Left renal pelvis (tissue), 4 donors: Measurements from ENCODE around the gene TMEM125. TPM values are rescaled to one million over a fixed set of nuclear protein-coding genes. Genes with fewer than 3 reads are reported as not detected.
A peak's percentile ranks its signal among the peaks of the same experiment; 100 is the strongest.

Experiments
- DNase-seq, 4 donors: peaks; one replicate each; pipeline ENCODE4 v3.0.0-alpha.2; 2013; ENCODE audit warnings: low read depth in 4 of 4, low spot score in 3 of 4
- polyA plus RNA-seq, 4 donors: library from polyadenylated mRNA; unstranded; fragments of 120-200 nt; gene quantifications; one replicate each; pipeline ENCODE4 v1.2.1, GENCODE V29; 2013; ENCODE audit not compliant: insufficient read length in 4 of 4

The TMEM125 gene
- polyA plus RNA-seq: 10 to 100 TPM in 3 of 4 donors, under 1 TPM in 1; 0.66 to 19.1 (median 13.1) TPM

DNA sequence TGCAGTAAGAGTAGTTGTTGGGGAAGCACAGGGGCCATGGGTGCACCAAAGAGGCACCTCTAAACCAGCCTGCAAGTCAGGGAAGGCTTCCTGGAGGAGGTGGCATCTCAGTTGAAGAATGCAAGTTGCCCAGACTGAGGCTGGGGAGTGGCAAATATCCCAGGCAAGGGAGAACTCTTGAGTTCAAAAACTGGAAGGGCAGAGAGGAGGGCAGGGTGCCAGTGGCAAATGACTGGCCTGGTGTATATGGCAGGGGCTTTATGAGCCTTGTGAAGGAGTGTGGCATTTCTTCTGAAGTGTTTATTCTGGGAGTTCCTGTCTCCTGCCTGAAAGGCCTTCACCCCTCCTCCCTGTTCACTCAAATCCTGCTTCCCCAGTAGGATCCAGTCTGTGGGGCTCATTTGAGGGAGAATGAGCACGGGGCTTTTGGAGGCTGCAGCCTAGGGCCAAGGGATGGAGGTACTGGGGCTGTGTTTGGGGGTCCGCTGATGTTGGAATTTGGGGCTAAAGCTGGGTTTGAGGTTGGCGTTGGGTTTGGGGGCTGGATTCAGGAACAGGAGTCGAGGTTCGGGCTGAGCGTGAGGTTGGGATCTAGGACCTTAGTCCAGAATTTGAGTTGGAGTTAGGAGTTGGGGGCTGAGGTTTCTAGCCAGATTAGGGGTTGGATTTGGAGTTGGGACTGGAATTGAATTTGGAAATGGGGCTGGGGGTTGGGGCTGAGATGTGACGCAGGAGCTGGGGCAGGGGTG, at the start of gene TMEM125:
Gene TMEM125 (plus strand): TSS at position 357 of the 749 bp plus-strand sequence. CDS start 2,740 bp downstream, outside the sequence.
- DNase-seq: no peak

DNA sequence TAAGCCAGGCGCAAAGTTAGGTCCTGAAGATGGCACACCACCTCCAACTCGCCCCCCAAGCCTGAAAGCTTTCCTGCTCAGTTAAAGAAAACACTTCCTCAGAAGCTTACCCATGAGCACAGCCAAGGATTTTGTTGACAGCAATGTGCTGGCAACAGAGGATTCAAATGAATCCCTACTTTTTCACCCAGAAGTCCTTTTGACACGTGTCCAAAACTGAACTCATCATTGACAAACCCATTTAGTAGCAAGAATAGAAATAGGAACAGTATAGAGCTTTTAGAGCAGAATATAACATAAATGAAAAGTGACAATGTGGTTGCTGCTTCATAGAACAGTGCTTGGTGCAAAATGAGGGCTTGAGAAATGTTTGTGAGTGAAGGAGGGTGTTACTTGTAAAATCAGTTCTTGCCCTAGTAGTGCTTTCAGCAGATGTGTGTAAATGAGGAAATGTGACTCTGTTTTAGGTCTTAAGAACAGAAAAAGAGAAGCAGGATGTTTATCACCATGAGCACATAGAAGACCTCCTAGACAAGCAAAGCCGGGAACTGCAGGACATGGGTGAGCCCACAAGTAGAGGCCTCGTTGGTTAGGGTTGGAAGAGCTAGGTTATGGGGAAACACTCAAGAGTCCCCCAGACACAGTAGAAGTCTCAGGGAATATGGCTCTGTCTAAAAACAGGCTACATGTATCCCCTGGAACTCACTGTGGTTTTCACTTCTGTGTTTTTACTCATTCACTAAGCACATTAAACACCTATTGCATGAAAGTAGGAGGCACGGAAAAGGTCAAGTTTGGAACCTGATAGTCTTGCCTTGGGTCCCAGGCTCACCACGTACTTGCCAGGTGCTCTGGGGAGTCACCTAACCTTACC, 48.6 kb upstream of the TMEM125 start:
- DNase-seq: no peak

DNA sequence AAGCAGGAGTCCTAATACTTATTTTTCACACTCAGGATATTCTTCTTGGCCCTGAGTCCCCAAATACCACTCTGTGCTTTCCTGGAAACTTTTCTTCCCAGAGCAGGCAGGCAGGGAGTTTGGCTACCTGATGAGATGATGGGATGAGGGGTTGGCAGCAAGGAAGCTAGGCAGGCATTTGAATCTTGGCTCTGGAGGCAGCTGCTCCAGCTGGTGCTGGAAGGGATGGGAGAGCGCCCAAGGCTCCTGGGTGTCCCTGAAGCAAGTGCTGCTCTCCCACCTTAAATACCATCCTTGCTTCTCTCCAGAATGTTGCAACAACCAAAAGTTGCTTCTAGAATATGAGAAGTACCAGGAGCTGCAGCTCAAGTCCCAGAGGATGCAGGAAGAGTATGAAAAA, 48.0 kb upstream of the TMEM125 start:
- DNase-seq: no peak

DNA sequence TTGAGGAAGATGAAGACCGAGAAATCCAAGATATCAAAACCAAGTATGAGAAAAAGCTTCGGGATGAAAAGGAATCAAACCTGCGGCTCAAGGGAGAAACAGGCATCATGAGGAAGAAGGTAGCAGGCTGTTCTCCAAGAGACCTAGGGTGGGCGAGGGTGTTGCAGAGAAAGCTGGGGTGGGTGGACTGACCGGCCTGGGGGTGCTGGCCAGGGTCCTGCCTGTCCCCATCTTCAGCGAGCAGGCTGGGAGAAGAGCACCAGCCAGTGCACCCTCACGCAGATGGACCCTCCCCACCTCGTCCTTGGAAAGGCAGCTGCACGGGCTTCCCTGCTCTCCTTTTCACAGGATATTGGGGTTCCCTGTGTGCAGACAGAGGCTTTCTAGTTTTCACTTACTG, 46.9 kb upstream of the TMEM125 start:
- no peak for DNase-seq

DNA sequence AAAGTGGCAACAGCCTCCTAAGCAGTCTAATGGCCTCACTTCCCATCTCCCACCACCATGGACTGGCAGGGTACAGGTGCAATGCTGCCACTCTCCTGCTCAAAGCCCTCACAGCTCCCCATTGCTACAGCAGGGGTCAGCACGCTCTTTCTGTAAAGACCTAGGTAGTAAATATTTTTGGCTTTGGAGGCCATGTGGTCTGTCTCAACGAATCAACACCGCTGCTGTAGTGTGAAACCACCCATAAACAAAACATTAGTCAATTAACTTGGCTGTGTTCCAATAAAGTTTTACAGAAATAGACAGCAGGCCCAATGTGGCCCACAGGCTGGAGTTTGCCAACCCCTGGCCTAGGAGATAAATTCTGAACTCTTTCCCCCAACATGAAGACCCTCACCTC, 44.6 kb upstream of the TMEM125 start:
- no peak for DNase-seq

DNA sequence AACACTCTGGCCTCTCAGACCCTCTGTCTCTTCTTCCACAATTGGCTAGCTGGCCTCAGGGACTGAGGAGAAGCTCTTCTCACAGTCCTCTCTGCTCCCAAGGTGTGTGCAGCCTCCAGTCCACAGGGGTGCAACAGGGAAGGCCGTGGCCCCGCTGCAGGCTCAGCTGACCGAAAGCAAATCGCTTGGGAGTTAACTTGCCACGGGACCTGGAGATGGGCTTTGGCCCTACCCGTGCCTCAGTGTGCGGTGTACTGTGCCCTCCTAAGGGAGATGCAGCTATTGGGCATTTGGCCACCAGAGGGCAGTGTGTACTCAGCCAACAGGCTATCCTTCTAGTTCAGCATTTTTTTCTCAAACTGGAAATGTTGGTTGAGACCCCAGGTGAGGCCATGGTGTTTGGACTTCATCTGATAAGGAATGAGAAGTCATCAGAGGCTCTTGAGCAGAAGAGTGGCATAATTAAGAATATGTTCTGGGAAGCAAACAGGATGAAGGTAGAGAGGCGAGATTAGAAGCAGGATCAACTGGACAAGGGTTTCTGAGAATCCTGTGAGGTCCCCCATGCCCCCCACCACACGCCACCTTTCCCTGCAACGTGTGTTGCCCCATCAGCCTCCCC, 42.5 kb upstream of the TMEM125 start:
- peak; percentile 58 to 66 (median 62) for DNase-seq

DNA sequence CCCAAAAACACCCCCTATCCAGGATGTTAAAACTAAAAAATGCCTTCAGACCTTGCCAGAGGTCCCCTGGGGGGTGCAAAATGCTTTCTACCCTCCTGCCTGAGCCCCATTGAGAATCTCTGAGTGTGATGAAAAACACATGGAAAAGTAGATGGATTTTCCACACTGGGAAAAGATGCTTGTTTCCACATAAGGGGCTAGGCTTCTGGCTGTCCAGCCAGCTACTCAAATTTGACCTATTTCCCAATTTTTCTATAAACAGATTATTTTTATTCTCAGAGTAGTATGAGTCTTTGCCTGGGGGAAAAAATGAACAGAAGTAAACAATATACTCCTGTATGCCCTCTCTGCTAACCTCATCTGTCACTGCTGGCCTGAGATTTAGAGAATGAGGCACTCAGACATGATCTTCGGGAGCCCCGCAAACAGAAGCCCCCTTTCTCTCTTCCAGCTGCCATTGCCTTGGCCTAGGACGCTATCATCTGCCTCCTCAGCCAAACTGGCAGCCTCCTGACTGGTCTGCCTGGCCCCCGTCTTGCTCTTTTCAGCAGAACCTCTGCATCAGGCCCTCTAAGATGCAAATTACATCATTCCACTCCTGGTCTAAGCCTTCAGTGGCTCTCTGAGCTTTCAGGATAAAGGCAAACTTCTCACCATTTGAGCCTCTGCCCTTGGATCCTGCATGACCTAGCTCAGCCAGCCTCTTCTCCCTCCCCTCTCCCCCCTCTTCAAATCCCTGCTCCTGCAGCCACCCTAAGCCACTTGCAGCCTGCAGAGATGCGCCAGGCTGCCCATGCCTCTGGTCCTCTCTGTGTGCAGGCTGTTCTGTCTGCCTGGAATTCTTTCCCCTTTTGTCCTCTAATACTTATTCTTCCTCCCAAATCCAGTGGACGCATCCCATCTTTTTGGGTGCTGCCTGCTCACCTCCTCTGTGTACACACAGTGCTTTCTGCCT, 39.7 kb upstream of the TMEM125 start:
- DNase-seq: no peak

DNA sequence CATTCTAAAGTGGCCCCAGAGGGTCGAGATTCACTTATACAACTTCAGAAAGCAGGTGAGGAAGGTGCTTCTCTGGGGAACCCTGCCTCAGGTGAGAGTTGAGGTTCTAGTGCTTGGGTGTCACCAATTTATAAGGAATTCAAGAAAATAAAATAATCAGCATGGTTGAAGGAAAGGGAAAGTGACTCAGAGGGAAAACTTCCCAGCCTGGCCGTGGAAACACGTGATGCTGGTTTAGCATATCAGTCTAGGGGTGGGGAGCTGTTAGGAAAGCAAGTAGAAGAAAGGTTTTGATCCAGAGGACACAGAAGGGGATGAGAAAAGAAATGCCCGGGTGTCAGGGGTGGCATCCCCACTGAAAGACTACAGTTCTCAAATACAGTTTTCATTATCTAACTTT, 37.7 kb upstream of the TMEM125 start:
- no peak for DNase-seq

DNA sequence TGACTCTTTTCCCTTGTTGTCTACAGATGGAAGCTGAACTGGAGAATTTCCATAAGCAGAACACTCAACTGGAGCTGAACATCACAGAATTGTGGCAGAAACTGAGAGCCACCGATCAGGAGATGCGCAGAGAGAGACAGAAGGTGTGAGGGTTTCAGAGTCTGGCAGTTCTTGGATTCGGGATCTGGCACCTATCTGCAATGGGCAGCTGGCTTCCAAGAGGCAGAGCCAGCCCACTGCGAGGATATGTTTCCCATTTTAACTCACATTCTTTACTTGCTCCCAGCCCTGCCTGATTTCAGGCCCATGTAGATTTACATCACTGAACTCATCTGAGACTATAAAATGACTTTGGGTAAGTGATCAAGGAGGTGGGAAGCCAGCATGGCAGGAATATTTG, 37.3 kb upstream of the TMEM125 start:
- DNase-seq: no peak

DNA sequence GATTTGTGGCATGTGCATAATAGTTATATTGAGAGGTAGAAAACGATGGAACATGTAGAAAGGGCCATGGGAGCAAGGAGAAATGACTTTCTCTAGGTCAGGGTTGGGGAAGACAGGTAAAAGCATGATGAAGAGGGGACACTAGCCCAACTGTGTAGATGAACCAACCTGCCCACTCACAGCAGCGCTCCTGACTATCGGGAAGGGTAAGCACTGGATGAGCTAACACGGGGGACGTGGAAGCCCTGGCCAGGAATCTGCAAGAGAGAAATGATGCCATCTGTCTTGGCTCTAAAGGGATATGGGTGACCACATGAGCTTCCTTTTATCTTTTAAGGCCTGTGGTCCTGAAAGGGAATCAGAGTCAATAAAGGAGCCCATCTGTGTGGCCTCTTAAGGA, 36.2 kb upstream of the TMEM125 start:
- no peak for DNase-seq

DNA sequence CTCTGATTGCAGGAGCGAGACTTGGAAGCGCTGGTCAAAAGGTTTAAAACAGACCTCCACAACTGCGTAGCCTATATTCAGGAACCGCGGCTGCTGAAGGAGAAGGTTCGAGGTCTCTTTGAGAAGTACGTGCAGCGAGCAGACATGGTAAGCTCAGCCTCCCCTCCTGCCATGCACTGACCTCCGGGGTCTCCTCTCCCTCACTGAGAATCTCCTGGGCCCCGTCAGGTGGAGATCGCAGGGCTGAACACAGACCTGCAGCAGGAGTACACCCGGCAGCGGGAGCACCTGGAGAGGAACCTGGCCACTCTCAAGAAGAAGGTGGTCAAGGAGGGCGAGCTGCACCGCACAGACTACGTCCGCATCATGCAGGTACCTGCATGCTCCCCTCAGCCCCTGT, 35.5 kb upstream of the TMEM125 start:
- no peak for DNase-seq

DNA sequence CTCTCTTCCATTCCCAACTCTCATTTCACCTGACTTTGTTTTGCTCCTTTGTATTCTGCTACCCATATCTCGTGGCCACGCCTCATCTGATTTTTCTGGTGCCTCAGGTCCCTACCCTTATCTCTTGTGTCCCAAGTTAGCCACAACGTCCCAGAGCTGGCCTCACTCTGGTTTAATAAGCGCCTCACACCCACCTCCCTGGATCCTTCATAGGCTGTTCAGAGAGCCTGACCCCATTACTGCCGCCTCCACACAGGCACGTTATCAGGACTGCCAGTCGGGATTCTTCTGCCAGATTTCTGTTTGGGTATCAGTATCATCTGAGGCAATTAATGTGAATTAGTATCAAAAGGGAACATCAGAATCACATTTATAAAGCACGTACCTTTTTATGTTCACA, 34.7 kb upstream of the TMEM125 start:
- DNase-seq: no peak

DNA sequence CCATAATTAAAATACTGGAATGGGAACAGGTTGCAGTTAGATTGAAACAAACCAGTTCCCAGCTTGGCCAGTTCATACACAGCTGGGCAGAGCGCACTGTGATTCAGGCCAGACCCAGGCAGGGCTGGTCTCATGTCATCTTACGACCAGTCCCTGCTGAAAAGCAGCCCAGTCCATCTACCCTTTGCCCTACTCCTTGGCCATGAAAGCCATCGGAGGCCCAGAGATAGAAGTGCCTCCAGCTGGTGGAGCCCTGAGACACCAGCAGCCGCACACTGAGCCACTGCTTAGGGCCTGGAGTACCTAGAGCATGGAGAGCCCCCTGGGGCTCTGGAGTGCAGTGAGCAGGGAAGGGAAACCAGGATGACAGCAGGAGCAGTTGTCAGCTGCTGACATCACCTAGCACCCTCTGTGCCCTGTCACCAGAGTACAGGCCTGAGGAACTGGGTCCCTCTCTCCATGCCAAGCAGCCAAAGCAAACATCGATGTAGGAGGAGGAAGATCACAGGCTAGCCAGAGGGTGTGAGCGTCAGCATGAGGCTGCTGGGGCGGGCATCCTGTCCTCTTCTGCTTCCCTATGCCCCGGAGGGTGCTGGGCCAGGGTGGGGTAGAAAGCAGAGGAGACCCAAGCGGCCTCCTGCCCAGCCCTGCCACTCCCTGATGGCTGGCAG, 34.2 kb upstream of the TMEM125 start:
- no peak for DNase-seq

DNA sequence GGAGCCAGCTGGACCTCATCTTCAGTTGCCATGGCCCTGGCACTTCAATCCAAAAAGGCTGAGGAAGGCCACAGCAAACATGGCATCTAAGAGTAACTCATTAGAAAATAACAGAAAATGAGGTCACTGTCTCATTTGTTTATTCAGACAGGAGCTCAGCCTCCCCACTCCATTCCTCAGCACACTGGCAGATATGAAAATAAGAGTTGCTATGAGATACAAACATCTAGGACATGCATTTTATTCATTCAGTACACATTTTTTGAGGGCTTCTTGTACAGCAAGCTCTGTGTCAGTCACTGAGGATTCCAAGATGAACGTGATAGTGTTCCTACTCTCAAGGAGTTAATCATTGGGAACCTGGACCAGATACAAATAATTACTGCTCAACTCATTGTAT, 32.7 kb upstream of the TMEM125 start:
- no peak for DNase-seq

DNA sequence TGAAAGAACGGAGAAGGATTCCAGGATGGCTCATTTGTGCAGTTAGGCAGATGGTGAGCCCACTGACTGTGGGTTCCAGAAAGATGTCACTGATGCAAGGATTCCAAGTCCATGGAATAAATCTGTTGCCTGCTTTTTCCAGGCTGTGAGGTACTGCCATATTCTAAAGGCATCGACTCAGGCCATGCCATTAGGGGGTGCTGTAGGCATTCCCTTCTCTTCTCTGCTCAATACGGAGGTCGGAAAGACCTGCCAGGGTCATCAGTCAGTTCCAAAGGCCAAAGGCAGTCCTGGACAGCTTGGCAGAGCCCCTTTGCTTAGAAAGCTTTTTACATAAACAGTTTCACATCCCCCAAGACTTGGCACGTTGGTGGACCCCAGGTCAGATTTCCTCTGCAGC, 31.7 kb upstream of the TMEM125 start:
- peak; percentile 21 to 55 (median 44) for DNase-seq

DNA sequence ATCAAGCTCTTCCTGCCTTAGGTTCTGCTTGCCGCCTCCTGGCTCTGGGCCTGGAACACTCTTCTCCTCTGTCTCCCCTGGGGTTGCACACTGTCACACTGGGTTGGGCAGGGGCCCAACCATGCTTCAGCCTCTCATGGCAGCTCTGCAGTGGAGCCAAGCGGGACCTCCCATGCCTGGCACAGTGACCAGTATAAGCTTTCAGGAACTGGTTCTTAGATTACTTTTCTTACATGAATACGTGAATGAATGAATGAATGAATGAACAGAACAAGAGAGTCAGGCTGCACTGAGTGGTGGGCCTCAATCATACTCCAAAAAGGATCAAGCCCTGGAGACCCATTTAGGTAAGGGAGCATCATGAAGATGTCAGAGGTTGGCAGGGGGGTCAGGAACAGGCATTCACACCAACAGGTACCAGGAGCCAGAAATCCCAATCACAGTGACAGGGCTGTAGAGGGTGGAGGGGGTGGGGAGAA, 30.8 kb upstream of the TMEM125 start:
- DNase-seq: no peak

DNA sequence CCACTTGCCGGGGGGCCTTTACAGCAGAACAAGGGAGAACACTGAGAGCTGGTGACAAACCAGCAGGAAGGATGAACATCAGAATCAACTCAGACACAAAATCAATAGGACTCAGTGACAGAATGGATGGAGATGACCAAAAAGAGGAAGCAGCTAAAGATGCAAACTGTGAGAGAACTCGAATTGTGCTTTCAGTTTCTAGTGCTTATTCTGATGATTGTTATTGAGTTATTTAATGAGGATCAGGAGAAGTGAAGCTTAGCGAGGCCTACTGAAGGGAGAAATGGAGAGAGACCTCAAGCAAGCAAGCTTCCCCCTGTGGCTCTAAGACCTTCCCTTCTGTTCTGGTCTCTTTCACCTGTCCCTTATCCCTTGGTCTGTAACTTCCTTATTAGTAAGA, 30.3 kb upstream of the TMEM125 start:
- DNase-seq: no peak

DNA sequence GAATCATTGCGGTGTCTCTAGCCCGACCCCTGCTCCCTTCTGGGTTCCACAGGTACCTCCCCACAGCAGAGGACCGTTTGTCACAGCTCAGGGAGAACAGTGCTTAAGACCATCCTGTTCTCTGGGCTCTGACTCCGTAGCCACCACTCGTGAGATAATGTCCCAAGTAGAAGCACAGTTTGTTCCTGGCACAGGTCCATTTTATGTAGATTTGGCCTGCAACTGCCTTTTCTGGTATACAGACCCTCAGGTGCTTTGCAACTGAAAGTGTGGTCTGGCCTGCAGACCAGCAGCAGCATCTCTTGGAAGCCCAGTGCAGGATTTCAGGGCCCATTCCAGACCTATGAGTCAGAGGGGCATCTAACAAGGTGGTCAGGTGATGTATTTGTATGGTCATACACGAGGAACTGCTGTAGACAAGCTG, 28.4 kb upstream of the TMEM125 start:
- no peak for DNase-seq

DNA sequence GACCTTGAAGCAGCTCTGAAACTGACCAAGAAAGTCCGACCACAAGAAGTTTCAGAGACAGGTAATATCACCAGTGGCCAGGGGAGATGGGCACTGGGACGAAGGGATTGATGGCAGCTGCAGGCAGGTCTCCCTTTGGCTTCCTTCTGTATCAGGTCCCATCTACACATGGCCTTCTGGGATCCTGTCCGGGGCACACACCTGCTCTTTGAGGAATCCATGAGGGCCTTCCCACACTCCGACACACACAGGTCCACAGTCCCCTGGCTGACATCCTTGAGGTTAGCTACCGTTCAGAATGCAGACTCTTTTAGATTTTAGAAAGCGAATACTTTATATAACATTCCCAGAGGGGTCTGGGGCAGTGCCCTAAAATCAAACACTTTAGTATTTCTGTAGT, 26.5 kb upstream of the TMEM125 start:
- DNase-seq: no peak
